Gastroesophageal sphincter (tissue), 4 donors: Measurements from ENCODE around the gene STON2. TPM values are rescaled to one million over a fixed set of nuclear protein-coding genes. Genes with fewer than 3 reads are reported as not detected.
"Not testable (repeated sequence)": the region's sequence is repeated elsewhere in the genome, so short reads cannot be mapped to it uniquely, and the experiment has no call there.

ENCODE experiments used
- ATAC-seq: fragments of 150-250 bp; one replicate; pipeline ENCODE4 v1.9.1; 2016; ENCODE audit warnings: mild to moderate bottlenecking, moderate library complexity
- H3K27ac ChIP-seq, 4 donors: fragments of 200-600 bp; sonication (generic) in 3 of 4; 1 replicate in 3 of 4; 2 replicates in 1 of 4; pipeline ENCODE4 v1.5.1; 2016 to 2019
- H3K27me3 ChIP-seq: fragments of 200-600 bp; sonication (generic); one replicate; pipeline ENCODE4 v1.5.1; 2019
- H3K36me3 ChIP-seq, 2 donors: fragments of 200-600 bp; sonication (generic); one replicate each; pipeline ENCODE4 v1.5.1; 2019; ENCODE audit warnings: control low read depth in 1 of 2
- H3K4me1 ChIP-seq, 3 donors: fragments of 200-600 bp; sonication (generic); 1 replicate in 2 of 3; 2 replicates in 1 of 3; pipeline ENCODE4 v1.5.1; 2016 to 2019; ENCODE audit warnings: control low read depth in 2 of 3
- H3K4me3 ChIP-seq, 2 donors: fragments of 200-600 bp; sonication (generic); one replicate each; pipeline ENCODE4 v1.5.1; 2019; ENCODE audit warnings: mild to moderate bottlenecking in 1 of 2, moderate library complexity in 1 of 2
- H3K9me3 ChIP-seq, 3 donors: fragments of 200-600 bp; sonication (generic); one replicate each; pipeline ENCODE4 v1.5.1; 2017 to 2019; ENCODE audit warnings: control low read depth in 2 of 3
- CTCF ChIP-seq, 4 experiments: fragments of 200-600 bp in 2 of 4; fragments of 450-650 bp in 2 of 4; sonication (generic) in 1 of 4; IDR thresholded peaks; one replicate each; pipeline ENCODE4 v1.5.1; 2017 to 2019; ENCODE audit warnings: antibody characterized with exemption in 4 of 4, mild to moderate bottlenecking in 2 of 4, moderate library complexity in 2 of 4
- EP300 ChIP-seq: sonication (generic); formaldehyde crosslinking; IDR thresholded peaks from one replicate; pipeline ENCODE4 v1.6.1; 2017; ENCODE audit warnings: antibody characterized with exemption, mild to moderate bottlenecking
- POLR2A ChIP-seq, 2 donors: fragments of 450-650 bp; IDR thresholded peaks; one replicate each; pipeline ENCODE4 v1.6.1; 2017; ENCODE audit warnings: antibody characterized with exemption in 2 of 2, mild to moderate bottlenecking in 2 of 2, moderate library complexity in 1 of 2
- POLR2AphosphoS5 ChIP-seq: sonication (generic); formaldehyde crosslinking; IDR thresholded peaks from one replicate; pipeline ENCODE4 v1.6.1; 2017; ENCODE audit warnings: antibody characterized with exemption
- WGBS, 2 donors: methylation state at CpG; one replicate each; pipeline ENCODE4 v1.1.5; 2018; ENCODE audit warnings: low coverage in 1 of 2; 5-methylcytosine and 5-hydroxymethylcytosine counted together
- total RNA-seq, 4 donors: library from RNA; depleted of rRNA; stranded (reverse); fragments of >200 nt; gene quantifications; one replicate each; pipeline ENCODE4 v1.1.0, GENCODE V29; 2016

The STON2 gene
- total RNA-seq, 4 donors from 2014 or later, result 2.8 to 11.6 (median 11.5) TPM

DNA sequence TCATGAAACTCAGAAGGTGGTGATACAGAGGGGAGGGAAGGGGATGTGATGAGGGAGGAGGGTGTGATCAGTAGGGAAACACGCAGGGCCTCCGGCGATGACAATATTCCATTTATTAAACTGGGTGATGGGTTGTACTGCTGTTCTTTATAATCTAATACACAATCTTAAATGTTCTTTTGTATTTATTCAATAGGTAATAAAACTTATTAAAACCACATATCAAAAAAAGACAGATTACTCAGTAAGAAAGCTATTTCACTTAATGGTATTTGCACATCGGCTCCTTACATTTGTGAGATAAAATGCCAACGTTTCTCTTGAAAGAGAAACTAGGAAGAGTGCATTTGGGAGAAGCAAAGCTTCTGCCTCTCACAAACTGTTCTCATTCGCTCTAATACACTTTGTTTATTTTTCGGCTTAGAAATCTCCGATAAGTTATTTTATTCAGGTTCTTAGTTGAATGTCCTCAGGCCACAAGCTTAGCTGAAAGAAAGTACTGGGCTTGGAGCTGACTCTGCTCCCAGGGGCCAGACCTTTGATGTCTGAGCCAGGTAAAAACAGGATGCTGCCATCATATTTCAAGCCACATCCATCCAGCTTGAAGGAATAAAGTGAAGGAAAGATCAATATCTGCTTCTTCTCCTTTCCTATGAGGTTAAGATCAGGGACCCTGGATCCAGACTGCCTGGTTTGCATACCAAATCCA lies 17.5 kb downstream of the STON2 start:
- H3K27ac ChIP-seq, result no peak overlapping the region
- no peak overlapping the region for H3K4me3 ChIP-seq
- ATAC-seq, result no peak
- H3K27me3 ChIP-seq, result no peaks in the 10 kb centered on the region
- no peaks in the 10 kb centered on the region for H3K4me1 ChIP-seq
- TF ChIP-seq CTCF (IDR thresholded peaks at IDR 0.05) (no peak), POLR2AphosphoS5 (no peak), EP300 (no peak), POLR2A (IDR thresholded peaks at IDR 0.05) (no peak)
- H3K9me3 ChIP-seq, result no peaks in the 10 kb centered on the region
- no peaks in the 10 kb centered on the region for H3K36me3 ChIP-seq
- 62 to 65% methylated on average over 8 of the region's 8 CpGs for WGBS, 2 donors

DNA sequence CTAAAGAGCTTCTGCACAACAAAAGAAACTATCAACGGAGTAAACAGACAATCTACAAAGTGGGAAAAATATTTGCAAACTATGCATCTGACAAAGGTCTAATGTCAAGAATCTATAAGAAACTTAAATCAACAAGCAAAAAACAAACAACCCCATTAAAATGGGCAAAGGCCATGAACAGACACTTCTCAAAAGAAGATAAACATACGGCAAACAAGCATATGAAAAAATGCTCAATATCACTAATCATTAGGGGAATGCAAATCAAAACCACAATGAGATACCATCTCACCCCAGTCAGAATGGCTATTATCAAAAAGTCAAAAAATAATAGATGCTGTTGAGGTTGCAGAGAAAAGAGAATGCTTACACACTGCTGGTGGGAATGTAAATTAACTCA lies 20.1 kb downstream of the STON2 start:
- not testable (repeated sequence) for ATAC-seq, H3K36me3 ChIP-seq, H3K27ac ChIP-seq, H3K4me1 ChIP-seq, H3K27me3 ChIP-seq, H3K4me3 ChIP-seq, H3K9me3 ChIP-seq
- WGBS, 2 donors, result 50 to 100% methylated on average over 2 of the region's 2 CpGs

- 71 to 89% methylated on average over 1 of the region's 1 CpG for WGBS, 2 donors
- Histone ChIP-seq H3K27me3 (peaks cover 18% of the 10 kb centered on the region), H3K4me3 (no peak overlapping the region), H3K27ac (no peak overlapping the region), H3K9me3 (no peaks in the 10 kb centered on the region), H3K4me1 (no peaks in the 10 kb centered on the region), H3K36me3 (no peaks in the 10 kb centered on the region)
- TF ChIP-seq POLR2A (IDR thresholded peaks at IDR 0.05) (no peak), POLR2AphosphoS5 (no peak), EP300 (no peak), CTCF (IDR thresholded peaks at IDR 0.05) (no peak)
- ATAC-seq, result no peak
Measured at GRCh38 chr14:81371802-81372201, 28.3 kb downstream of the STON2 start.

- H3K4me1 ChIP-seq, result no peaks in the 10 kb centered on the region
- H3K27me3 ChIP-seq, result peaks cover 25% of the 10 kb centered on the region
- H3K27ac ChIP-seq, result no peak overlapping the region
- WGBS, 2 donors, result 60 to 83% methylated on average over 1 to 4 of the region's 4 CpGs
- no peak for ATAC-seq
- H3K9me3 ChIP-seq, result no peaks in the 10 kb centered on the region
- no peak overlapping the region for H3K4me3 ChIP-seq
- no peak for TF ChIP-seq POLR2AphosphoS5
- no peak for TF ChIP-seq POLR2A (IDR thresholded peaks at IDR 0.05)
- no peak for TF ChIP-seq CTCF (IDR thresholded peaks at IDR 0.05)
- no peaks in the 10 kb centered on the region for H3K36me3 ChIP-seq
Measured at GRCh38 chr14:81367563-81367962, 32.6 kb downstream of the STON2 start.

DNA sequence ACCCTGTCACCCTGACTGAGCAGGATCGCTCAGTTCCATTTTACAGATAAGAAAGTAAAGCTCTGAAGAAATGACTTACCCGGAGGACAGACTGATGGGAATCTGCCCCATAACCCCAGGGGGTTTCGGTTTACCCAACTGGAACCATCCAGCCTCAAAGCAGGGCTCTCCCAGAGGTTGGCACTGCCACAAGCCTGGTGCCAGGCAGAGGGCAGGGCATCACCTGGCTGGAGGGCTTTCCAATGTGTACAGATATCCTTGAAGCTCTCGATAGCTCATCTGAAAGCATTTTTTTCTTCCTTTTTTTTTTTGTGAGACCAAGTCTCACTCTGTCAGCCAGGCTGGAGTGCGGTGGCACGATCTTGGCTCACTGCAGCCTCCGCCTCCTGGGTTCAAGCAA lies 33.2 kb downstream of the STON2 start:
- Histone ChIP-seq H3K27me3 (peaks cover 25% of the 10 kb centered on the region), H3K9me3 (no peaks in the 10 kb centered on the region), H3K27ac (no peak overlapping the region), H3K4me1 (no peaks in the 10 kb centered on the region), H3K36me3 (no peaks in the 10 kb centered on the region), H3K4me3 (no peak overlapping the region)
- WGBS, 2 donors, result 83 to 92% methylated on average over 2 to 4 of the region's 7 CpGs
- no peak for ATAC-seq
- TF ChIP-seq POLR2A (IDR thresholded peaks at IDR 0.05) (no peak), CTCF (IDR thresholded peaks at IDR 0.05) (no peak), POLR2AphosphoS5 (no peak), EP300 (no peak)
